CD14-positive monocyte (primary cell): ENCODE data around the gene ZNF225. TPM values are rescaled to one million over a fixed set of nuclear protein-coding genes. Genes with fewer than 3 reads are reported as not detected.

Experiments used
- DNase-seq, 3 donors: peaks; one replicate each; pipeline ENCODE4 v3.0.0-alpha.2; 2011 to 2022
- H2AFZ ChIP-seq: 2 replicates; pipeline ENCODE4 v1.6.0; 2012; ENCODE audit warnings: mild to moderate bottlenecking, low read depth, low read length, inconsistent platforms; ENCODE audit not compliant: insufficient read depth, poor library complexity, severe bottlenecking
- H3K27ac ChIP-seq, 2 donors: 1 replicate in 1 of 2; 2 replicates in 1 of 2; pipeline ENCODE4 v1.5.1; 2012 to 2013; ENCODE audit warnings: low read length in 2 of 2, control low read depth in 1 of 2, inconsistent platforms in 1 of 2, low read depth in 1 of 2, mild to moderate bottlenecking in 1 of 2
- H3K27me3 ChIP-seq, 2 donors: one replicate each; pipeline versions ENCODE4 v1.6.0 to v1.6.1; 2011 to 2013; ENCODE audit warnings: low read length in 2 of 2; ENCODE audit not compliant: control insufficient read depth in 2 of 2, insufficient read depth in 2 of 2
- H3K36me3 ChIP-seq, 2 donors: replicated peaks in 1 of 2; 1 replicate in 1 of 2; 2 replicates in 1 of 2; pipeline versions ENCODE4 v1.5.1 to v1.6.1; 2012 to 2013; ENCODE audit warnings: low read length in 2 of 2, control low read depth in 1 of 2, inconsistent platforms in 1 of 2, mild to moderate bottlenecking in 1 of 2; ENCODE audit not compliant: insufficient read depth in 2 of 2, control insufficient read depth in 1 of 2
- H3K4me1 ChIP-seq, 2 donors: 1 replicate in 1 of 2; 2 replicates in 1 of 2; pipeline versions ENCODE4 v1.5.1 to v1.6.1; 2012 to 2013; ENCODE audit warnings: low read length in 2 of 2, control low read depth in 1 of 2, inconsistent platforms in 1 of 2, mild to moderate bottlenecking in 1 of 2, moderate library complexity in 1 of 2; ENCODE audit not compliant: insufficient read depth in 2 of 2, control insufficient read depth in 1 of 2
- H3K4me2 ChIP-seq: replicated peaks from 2 replicates; pipeline ENCODE3; 2012; ENCODE audit warnings: low read length, moderate library complexity, mild to moderate bottlenecking; ENCODE audit not compliant: poor library complexity, severe bottlenecking; ENCODE audit errors: extremely low read depth
- H3K4me3 ChIP-seq, 3 experiments: fragments of 200-600 bp in 1 of 3; sonication (generic) in 1 of 3; replicated peaks in 1 of 3; 1 replicate in 2 of 3; 2 replicates in 1 of 3; pipeline ENCODE4 v1.5.1; 2011 to 2013; ENCODE audit warnings: low read length in 3 of 3, mild to moderate bottlenecking in 3 of 3, control low read depth in 2 of 3, low read depth in 2 of 3, inconsistent platforms in 1 of 3, moderate library complexity in 1 of 3
- H3K79me2 ChIP-seq: 2 replicates; pipeline ENCODE4 v1.6.0; 2012; ENCODE audit warnings: mild to moderate bottlenecking, control low read depth, inconsistent platforms, low read length, moderate library complexity; ENCODE audit not compliant: insufficient read depth
- H3K9ac ChIP-seq: 2 replicates; pipeline ENCODE4 v1.6.0; 2017; ENCODE audit warnings: low read length, mild to moderate bottlenecking; ENCODE audit not compliant: insufficient read depth, poor library complexity, severe bottlenecking
- H3K9me3 ChIP-seq, 2 donors: replicated peaks in 1 of 2; 1 replicate in 1 of 2; 2 replicates in 1 of 2; pipeline versions ENCODE4 v1.5.1 to v1.6.1; 2012 to 2013; ENCODE audit warnings: low read length in 2 of 2, control low read depth in 1 of 2; ENCODE audit not compliant: control insufficient read depth in 1 of 2, insufficient read depth in 1 of 2
- H4K20me1 ChIP-seq: 2 replicates; pipeline ENCODE4 v1.6.0; 2012; ENCODE audit warnings: mild to moderate bottlenecking, low read length, control low read depth, moderate library complexity; ENCODE audit not compliant: insufficient read depth
- H3K27ac Mint-ChIP-seq, 7 donors: one replicate each; pipeline ENCODE4 v1.8.0; 2020; ENCODE audit warnings: mild to moderate bottlenecking in 7 of 7, mixed read lengths in 7 of 7, moderate library complexity in 6 of 7, inconsistent platforms in 2 of 7
- H3K27me3 Mint-ChIP-seq, 3 donors: one replicate each; pipeline ENCODE4 v1.8.0; 2021 to 2022; ENCODE audit warnings: low read depth in 3 of 3, mild to moderate bottlenecking in 3 of 3, mixed read lengths in 3 of 3, moderate library complexity in 3 of 3, inconsistent platforms in 1 of 3
- H3K36me3 Mint-ChIP-seq, 2 donors: one replicate each; pipeline ENCODE4 v1.8.0; 2020; ENCODE audit warnings: mixed read lengths in 2 of 2, inconsistent platforms in 1 of 2, mild to moderate bottlenecking in 1 of 2
- H3K4me1 Mint-ChIP-seq: one replicate; pipeline ENCODE4 v1.8.0; 2020; ENCODE audit warnings: mild to moderate bottlenecking, mixed read lengths
- H3K4me3 Mint-ChIP-seq, 2 donors: one replicate each; pipeline ENCODE4 v1.8.0; 2020; ENCODE audit warnings: mild to moderate bottlenecking in 2 of 2, mixed read lengths in 2 of 2, moderate library complexity in 1 of 2
- H3K9me3 Mint-ChIP-seq, 7 donors: one replicate each; pipeline ENCODE4 v1.8.0; 2020 to 2022; ENCODE audit warnings: mixed read lengths in 7 of 7, mild to moderate bottlenecking in 6 of 7, moderate library complexity in 6 of 7, inconsistent platforms in 2 of 7
- CTCF ChIP-seq: fragments of 200-600 bp; IDR thresholded peaks from one replicate; pipeline ENCODE4 v1.8.0; 2022; ENCODE audit warnings: antibody characterized with exemption, mild to moderate bottlenecking
- WGBS: methylation state at CpG from one replicate; pipeline ENCODE4 v1.1.5; 2013; ENCODE audit warnings: missing lambda C conversion rate; ENCODE audit not compliant: insufficient coverage; 5-methylcytosine and 5-hydroxymethylcytosine counted together
- intact Hi-C, 2 donors: fragments of 100-400 bp; cut with micrococcal nuclease; formaldehyde crosslinking; loops; one replicate each; pipeline versions ENCODE4 v1.15.0 to v1.15.1; 2023
- polyA plus RNA-seq, 3 donors: library from polyadenylated mRNA; depleted of rRNA in 1 of 3; unstranded in 2 of 3; stranded (reverse) in 1 of 3; fragments of 300-500 nt in 2 of 3; fragments of >200 nt in 1 of 3; fragmentation: Illumina TruSeq in 2 of 3; gene quantifications; 1 replicate in 2 of 3; 2 replicates in 1 of 3; pipeline ENCODE4 v1.2.3, GENCODE V29; 2012 to 2021

The ZNF225 gene
- polyA plus RNA-seq, 3 donors = 0.86 to 1.1 (median 0.93) TPM

DNA sequence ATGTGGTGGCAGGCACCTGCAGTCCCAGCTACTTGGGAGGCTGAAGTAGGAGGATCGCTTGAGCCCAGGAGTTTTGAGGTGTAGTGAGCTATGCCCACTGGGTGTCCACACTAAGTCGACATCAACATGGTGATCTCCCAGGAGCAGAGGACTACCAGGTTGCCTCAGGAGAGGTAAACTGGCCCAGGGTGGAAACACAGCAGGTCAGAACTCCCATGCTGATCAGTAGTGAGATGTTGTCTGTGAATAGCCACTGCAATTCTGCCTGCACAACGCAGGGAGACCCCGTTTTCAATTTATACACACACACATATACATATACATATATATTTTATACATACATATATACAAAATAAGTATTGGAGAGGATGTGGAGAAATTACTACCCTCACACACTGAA is 21.1 kb upstream of the ZNF225 start:
- no peaks in the 10 kb centered on the region for H3K9me3 ChIP-seq
- intact Hi-C loops = loop anchor here in 1 of 2 donors (5.0 to 10.0 kb wide), 4 partner anchors 70 to 267 kb away; partner anchors contain the start of genes ZNF230, ZNF283 and ZNF45

More for the DNA sequence above, 21.1 kb upstream of the ZNF225 start:
- H3K36me3 Mint-ChIP-seq = peaks cover 9 to 12% of the 10 kb centered on the region in 2 donors
- no peak overlapping the region for H3K27ac Mint-ChIP-seq
- Histone ChIP-seq H3K27ac (no peak overlapping the region), H3K27me3 (no peaks in the 10 kb centered on the region), H3K36me3 (peaks cover 5 to 7% of the 10 kb centered on the region in 2 donors), H3K79me2 (peaks cover 26% of the 10 kb centered on the region), H3K4me1 (peaks cover 5 to 13% of the 10 kb centered on the region in 2 donors), H3K4me3 (no peak overlapping the region), H3K9ac (no peak overlapping the region), H3K4me2 (no peak overlapping the region), H4K20me1 (no peaks in the 10 kb centered on the region), H2AFZ (no peak overlapping the region)
- H3K9me3 Mint-ChIP-seq = peaks cover 0 to 8% (median 6%) of the 10 kb centered on the region in 7 donors
- DNase-seq = no peak
- WGBS = 82% methylated on average over 2 of the region's 4 CpGs
- H3K27me3 Mint-ChIP-seq = peaks cover 3 to 4% (median 3%) of the 10 kb centered on the region in 3 donors
- H3K4me1 Mint-ChIP-seq = peaks cover 9% of the 10 kb centered on the region
- no peak for TF ChIP-seq CTCF
- no peak overlapping the region for H3K4me3 Mint-ChIP-seq
